GM21381 (cell line): ENCODE measurements around the gene TBL3.
A peak's percentile ranks its signal among the peaks of the same experiment; 100 is the strongest.
"Not testable (repeated sequence)": the region's sequence is repeated elsewhere in the genome, so short reads cannot be mapped to it uniquely, and the experiment has no call there.

Experiments
- ATAC-seq: cut with Tn5 transposase; IDR thresholded peaks from one replicate; pipeline ENCODE4 v1.9.1; 2021; ENCODE audit warnings: mild to moderate bottlenecking, moderate library complexity; ENCODE audit not compliant: unreplicated experiment

The TBL3 gene

DNA sequence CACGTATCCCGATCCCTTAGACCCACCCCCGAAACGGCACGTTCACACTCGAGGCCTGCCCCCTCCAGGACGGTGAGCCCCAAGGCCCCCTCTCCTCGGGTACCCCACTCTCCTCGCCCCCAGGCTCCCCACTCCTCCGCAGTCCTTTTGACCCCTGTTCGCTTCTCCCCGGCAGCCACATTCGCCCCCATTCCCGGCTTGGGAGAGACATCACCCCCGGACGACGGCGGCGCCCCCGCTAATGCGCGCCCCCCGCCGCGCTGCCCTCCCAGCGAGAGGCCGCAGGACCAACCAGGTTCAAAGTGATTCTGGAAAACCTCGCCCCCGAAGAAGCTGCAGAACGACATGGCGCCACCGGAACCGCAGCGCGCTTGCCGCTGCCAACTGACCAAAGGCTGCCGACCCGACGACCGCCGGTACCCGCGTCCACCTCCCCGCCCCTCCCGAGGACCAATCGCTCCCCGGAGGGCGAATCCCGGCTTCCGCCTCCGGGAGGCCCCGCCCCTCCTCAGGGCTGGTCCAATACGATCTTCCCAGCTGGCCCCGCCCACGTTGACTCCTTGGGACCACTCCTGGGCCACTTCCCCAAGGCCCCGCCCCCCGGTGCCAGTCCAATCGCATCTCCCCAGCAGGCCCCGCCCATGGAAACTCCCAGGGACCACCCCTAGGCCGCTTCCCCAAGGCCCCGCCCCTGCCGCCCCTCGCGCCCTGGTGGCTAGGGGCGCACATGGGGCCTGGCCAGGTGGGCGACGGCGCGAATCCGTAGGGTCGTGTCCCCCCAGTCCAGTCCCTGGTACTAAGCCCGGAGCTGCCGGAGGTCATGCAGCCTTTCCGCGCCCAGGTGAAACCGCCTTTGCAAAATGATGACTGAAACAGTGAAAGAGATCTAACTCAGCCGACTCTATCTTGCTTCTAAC lies 28.8 kb upstream of the TBL3 start, which contains the start of gene MSRB1:
MSRB1 (minus strand) TSS at position 390 of the 917 bp plus-strand sequence; CDS start at position 347, 43 bp downstream.
- ATAC-seq, result peak; percentile 91

DNA sequence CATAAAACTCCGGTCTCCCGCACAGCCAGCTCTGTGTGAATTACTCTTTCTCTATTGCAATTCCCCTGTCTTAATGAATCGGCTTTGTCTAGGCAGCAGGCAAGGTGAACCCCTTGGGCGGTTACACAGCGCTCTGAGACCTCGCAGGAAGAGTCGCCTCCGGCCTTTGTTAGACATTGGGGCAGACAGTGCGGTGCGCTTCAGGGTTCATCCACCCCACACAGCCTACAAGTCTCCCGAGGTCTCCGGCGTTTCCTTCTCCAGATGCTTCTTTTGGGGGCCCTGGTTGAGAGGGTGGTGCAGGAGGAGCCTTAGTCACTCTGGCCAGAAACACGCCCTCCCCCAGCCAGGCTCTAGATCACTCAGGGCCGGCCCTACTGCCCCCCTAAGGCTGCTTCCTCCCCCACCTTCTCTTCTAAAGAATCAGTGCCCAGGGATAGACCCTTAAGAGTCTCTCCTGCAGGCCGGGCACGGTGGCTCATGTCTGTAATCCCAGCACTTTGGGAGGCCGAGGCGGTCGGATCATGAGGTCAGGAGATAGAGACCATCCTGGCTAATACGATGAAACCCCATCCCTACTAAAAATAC lies 27.1 kb upstream of the TBL3 start:
- ATAC-seq, result no peak

DNA sequence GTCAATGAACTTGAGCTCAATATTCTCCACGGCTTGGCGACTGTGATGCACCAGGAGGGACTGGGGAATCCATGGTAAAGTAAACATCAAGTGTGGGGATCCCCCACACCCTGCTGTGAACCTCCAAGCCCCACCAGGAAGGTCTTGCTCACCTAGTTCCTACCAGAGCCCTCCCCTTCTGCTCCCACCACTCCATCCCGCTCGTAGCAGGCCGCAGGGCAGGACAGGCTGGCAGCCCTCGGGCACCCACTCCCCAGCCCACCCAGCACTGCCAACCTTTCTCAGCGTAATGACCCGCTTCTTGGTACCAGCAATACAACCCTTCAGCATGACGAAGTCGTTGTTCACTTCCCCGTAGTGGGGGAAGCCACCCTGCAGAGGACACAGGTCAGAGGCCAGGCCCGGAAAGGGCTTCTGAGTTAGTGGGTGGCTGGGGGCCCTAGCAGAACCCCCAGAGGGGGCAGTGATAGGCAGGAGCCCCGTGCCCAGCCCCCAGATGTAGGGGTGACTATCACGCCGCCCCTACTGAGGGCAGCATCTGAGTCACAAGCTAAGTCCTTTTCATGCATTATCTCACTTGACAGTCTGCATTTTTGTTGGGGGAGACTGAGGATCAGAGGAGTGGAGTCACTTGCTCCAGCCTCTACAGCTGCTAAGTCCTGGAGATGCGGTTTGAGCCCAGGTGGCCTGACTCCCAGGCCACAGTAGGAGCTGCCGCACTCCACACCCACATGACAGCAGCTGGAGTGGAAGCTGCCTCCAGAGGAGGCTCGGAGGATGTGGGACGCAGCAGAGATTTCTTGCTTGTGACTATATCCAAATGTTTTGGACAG lies 26.1 kb upstream of the TBL3 start:
- no peak for ATAC-seq

DNA sequence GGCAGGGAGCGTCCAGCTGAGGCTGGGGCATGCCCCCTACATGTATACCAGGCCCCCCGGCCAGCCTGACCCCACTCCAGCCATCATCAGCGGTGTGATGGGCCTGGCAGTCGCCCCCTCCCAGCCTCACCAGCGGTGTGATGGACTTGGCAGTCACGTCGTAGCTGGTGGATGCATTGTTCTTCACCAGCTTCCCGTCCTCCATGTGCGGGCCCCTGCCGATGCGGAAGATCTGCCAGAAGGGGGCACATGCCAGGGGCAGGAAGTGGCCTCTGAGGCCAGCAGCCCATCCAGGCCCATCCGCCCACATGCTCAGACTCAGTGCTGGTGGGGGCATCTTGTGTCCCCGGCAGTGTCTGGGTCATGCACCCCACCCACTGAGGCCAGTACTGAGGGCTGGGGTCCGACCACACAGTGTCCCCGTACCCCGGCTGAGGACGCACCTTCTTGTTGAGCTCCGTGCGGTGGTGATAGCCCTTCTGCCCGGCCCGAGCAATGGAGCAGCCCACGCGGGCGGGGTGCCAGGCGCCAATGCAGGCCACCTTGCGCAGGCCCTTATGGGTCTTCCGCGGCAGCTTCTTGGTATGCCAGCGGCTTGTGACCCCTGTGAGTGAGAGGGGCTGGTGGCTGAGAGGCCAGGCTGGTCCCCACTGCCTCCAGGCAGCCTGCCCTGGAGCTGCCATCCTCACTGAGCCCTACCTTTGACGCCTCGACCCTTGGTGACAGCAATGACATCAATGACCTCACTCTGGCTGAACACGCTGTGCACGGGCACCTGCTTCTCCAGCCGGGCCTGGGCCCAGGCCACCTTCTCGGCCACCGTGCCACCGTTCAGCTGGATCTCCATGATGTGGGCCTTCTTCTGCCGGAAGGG lies 25.1 kb upstream of the TBL3 start:
- ATAC-seq, result no peak

DNA sequence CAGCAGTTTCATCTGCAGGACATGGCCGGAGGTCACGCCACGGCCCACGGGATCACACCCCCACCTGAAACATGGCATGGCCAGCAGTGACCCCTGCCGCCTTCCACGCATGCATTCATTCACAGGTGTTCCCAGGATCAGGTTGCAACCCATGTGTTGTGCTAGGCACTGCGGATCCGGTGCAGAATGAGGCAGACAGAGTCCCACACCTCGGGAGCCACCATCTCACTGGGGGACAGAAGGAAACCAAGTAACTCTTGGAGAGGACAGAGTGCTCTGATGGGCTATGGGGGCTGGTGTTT lies 24.5 kb upstream of the TBL3 start:
- ATAC-seq, result no peak

DNA sequence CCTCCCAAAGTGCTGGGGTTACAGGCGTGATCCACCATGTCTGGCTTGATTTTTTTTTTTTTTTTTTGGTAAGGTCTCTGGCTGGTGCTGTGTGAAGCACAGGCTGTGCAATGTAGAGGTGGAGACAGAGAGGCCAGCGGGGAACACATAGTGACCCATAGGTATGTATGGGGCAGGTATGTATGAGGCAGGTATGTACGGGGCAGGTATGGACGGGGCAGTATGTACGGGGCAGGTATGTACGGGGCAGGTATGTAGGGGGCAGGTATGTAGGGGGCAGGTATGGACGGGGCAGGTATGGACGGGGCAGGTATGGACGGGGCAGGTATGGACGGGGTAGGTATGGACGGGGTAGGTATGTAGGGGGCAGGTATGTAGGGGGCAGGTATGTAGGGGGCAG lies 22.3 kb upstream of the TBL3 start:
- ATAC-seq, result no peak

DNA sequence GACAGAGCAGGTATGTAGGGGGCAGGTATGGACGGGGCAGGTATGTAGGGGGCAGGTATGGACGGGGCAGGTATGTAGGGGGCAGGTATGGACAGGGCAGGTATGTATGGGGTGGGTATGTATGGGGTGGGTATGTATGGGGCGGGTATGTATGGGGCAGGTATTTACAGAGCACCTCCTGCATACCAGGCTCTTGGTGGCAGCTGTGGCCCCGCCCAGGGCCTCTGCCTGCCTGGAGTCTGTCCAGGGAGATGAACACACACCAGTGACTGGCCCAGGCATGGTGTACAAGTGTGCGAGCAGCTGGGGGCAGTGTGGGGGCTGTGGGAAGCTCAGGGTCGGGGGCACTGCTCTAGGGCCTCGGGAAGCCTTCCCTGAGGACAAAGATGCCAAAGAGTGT lies 21.8 kb upstream of the TBL3 start:
- ATAC-seq, result no peak

DNA sequence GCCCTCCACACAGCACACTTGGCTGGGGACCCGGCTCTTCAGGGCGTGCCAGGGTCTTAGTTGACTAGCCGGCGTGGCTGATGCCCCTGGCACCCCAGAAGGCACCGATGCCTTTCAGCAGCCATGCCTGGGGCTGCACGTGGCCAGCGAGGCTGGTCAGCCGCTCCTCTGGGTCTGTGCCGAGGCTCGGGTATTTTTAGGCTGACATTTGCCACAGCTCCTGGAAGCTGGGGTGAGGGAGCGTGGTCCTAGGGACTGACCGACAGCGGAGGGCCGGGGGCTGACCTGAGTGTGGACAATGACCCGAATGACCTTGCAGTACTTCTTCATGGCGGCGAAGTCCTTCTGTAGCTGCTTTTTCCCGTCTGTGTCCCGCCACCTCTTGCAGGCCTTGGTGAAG lies 21.3 kb upstream of the TBL3 start:
- no peak for ATAC-seq

DNA sequence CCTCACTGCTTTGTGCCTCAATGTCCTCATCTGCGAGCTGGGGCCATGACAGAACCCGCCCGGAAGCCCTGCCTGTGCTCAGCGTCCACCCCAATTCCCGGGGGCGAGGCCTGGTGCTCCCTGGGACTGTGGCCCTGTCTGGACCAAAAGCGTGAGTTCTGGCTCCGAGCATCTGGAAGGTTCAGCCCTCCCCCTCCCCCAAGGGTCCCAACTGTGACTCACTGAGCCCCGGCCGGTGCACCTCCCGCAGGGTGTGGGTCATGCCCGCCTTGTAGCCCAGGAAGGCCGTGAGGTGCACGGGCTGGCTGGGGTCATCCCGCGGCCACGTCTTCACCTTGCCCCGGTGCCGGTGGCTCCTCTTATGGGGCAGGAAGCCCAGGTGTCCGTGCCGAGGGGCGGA lies 18.1 kb upstream of the TBL3 start:
- no peak for ATAC-seq

DNA sequence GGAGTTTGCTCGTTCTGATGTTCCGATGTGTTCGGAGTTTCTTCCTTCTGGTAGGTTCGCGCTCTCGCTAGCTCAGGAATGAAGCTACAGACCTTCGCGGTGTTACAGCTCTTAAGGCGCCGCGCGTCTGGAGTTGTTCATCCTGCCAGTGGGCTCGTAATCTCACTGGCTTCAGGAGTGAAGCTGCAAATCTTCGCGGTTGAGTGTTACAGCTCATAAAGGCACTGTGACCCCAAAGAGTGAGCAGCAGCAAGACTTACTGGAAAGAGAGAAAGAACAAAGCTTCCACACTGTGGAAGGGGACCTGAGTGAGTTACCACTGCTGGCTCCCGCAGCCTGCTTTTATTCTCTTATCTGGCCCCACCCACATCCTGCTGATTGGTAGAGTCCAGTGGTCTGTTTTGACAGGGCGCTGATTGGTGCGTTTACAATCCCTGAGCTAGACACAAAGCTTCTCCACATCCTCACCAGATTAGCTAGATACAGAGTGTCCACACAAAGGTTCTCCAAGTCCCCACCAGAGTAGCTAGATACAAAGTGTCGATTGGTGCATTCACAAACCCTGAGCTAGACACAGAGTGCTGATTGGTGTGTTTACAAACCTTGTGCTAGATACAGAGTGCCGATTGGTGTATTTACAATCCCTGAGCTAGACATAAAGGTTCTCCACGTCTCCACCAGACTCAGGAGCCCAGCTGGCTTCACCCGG lies 14.3 kb upstream of the TBL3 start:
- not testable (repeated sequence) for ATAC-seq

DNA sequence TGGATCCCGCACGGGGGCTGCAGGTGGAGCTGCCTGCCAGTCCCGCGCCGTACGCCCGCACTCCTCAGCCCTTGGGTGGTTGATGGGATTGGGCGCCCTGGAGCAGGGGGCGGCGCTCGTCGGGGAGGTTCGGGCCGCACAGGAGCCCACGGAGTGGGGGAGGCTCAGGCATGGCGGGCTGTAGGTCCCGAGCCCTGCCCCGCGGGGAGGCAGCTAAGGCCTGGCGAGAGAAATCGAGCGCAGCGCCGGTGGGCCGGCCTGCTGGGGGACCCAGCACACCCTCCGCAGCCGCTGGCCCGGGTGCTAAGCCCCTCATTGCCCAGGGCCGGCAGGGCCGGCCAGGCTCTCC lies 13.7 kb upstream of the TBL3 start:
- ATAC-seq, result not testable (repeated sequence)

DNA sequence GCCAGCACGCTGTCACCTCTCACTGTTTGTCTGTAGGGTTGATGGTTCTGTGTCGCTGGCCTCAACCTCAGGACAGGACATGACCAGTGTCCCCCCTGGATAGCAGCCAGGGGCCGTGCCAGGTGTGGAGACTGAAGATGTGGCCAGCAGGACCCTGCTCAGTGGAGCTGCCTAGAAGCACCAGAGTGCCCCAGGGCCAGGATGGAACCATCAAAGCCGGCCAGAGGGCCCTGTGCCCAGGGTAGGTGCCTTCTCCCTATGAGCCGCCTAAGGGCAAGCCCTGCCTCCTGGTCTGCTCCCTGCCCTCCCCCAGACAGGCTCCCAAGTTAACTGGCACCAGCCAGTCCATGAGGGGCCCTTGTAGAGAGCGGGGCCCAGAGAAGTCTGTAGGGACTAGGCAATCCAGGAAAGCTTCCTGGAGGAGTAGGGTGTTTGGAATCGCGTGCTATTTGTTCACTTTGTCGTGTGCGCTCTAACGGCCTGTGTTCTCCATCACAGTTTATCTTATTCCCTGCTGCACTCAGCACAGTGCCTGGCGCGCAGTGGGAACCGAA lies 13.1 kb upstream of the TBL3 start:
- peak; percentile 3 for ATAC-seq

DNA sequence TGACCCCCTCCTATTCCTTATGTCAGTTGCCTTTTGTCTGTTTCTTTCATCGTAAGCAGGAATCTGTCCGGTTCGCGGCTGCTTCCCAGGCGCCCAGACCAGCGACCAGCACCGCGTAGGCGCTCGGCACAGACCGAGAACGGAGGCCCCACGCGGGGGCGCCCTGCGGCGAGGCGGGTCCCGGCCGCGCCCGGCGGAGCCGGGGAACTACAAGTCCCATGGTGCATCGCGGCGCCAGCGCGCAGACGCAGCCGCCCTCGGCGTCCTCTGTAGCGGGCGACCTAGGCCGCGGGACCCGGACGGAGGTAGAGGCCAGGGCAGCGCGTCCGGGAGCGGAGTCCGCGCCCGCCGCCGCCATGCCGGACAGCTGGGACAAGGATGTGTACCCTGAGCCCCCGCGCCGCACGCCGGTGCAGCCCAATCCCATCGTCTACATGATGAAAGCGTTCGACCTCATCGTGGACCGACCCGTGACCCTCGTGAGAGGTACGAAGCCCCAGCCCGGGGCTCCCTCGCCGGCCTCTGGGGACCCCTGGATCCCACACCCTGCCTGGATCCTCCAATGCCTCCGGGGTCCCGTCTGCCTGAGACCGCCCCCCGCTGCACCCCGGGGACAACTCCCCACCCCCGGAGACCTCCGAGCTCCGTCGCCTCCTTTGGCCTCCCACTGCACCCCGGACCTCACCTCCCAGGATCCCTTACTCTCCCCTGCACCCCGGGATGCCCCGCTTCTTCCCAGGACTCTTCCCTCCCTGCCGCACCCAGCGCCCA lies 12.4 kb upstream of the TBL3 start, which contains the start of gene NDUFB10:
NDUFB10 (plus strand) TSS at position 270 of the 771 bp plus-strand sequence; CDS start at position 357, 87 bp downstream.
- ATAC-seq, result peak; percentile 71

DNA sequence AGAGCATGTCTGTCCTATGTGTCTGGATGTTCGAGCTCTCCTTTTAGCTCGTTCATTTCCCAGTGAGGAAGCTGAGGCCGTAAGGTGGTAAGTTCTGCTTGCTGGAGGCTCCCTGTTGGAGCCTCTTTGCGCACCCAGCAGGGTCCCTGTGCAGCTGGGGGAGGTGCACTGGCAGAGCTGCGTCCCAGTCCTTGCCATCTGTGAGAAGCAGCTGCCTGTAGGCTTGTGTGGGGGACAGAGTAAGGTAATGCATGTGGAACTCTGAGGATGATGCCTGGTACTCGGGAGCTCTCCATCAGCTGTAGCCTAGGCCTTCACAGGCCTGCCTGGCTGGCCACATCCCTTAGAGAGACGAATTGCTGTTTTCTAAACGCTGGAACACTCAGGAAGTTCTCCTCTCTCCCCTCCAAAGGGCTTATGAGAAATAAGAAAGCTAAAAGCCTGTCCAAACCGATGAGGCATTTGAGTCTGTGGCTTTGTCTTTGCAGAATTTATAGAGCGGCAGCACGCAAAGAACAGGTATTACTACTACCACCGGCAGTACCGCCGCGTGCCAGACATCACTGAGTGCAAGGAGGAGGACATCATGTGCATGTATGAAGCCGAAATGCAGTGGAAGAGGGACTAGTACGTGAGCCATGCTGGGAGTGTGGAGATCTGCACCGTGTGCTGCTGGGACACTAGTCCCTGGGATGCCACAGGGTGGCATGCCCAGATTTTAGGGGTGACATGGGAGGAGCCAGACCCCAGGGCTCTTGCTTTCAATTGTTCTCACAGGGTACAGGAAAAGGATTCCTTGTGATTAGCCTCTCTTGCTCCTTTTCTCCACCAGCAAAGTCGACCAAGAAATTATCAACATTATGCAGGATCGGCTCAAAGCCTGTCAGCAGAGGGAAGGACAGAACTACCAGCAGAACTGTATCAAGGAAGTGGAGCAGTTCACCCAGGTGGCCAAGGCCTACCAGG lies 10.9 kb upstream of the TBL3 start:
- ATAC-seq, result no peak

DNA sequence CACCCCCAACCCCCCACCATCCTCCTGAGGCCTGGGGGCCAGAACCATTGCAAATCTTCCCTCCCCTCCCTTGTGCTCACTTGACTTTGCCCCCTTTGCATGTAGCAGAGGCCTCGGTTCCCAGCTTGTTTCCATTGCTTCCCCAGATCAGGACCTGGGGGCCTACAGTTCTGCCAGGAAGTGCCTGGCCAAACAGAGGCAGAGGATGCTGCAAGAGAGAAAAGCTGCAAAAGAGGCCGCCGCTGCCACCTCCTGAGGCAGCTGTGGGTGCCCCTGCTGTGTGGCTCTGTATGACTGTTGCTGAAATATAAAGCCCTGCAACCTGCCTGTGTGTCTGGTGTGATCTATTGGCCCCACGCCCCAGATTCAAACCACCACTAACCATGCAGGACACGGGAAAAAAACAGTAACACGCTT lies 10.2 kb upstream of the TBL3 start:
- no peak for ATAC-seq

DNA sequence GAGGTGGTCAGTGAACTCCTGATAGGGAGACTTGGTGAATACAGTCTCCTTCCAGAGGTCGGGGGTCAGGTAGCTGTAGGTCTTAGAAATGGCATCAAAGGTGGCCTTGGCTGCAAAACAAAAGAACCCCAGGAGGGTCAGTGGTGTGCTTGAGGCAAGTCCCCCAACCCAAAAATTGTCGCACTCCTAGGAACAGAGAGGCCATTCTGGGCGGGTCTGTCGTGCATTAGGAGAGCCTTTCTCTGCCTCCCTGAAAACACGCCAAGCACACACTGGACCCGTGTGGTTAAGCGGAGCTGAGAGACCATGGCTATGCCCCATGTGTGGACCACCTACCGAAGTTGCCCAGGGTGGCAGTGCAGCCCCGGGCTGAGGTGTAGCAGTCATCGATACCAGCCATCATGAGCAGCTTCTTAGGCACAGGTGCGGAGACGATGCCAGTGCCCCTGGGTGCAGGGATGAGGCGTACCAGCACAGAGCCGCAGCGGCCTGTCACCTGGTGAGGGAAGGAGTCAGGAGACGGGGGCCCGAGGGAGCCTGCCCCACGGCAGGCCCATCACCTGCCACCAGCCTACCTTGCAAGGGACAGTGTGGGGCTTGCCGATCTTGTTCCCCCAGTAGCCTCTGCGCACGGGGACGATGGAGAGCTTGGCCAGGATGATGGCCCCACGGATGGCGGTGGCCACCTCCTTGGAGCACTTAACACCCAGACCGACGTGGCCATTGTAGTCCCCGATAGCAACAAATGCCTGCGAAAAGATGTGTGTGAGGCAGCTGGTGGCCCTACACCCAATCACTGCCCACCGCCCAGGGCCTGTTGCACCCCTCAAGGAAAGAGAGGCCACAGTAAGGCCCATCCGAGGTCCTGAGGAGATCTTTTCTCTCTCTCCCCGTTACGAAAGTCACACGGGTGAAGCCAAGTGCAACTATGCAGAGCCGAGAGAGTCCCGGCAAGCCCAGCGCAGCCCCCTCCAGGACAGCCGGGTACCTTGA lies 9.4 kb upstream of the TBL3 start:
- not testable (repeated sequence) for ATAC-seq
